Thyroid gland (tissue), 4 donors: ENCODE measurements around the gene FAM114A1.

Experiments
- CTCF ChIP-seq, 6 experiments: fragments of 200-600 bp in 3 of 6; fragments of 450-650 bp in 3 of 6; sonication (generic) in 3 of 6; IDR thresholded peaks; one replicate each; pipeline ENCODE4 v1.5.1; 2016 to 2019; ENCODE audit warnings: antibody characterized with exemption in 6 of 6, mild to moderate bottlenecking in 2 of 6, inconsistent platforms in 1 of 6, moderate library complexity in 1 of 6
- POLR2A ChIP-seq, 2 donors: fragments of 450-650 bp; IDR thresholded peaks; one replicate each; pipeline ENCODE4 v1.6.1; 2017; ENCODE audit warnings: antibody characterized with exemption in 2 of 2, mild to moderate bottlenecking in 2 of 2, moderate library complexity in 1 of 2

DNA sequence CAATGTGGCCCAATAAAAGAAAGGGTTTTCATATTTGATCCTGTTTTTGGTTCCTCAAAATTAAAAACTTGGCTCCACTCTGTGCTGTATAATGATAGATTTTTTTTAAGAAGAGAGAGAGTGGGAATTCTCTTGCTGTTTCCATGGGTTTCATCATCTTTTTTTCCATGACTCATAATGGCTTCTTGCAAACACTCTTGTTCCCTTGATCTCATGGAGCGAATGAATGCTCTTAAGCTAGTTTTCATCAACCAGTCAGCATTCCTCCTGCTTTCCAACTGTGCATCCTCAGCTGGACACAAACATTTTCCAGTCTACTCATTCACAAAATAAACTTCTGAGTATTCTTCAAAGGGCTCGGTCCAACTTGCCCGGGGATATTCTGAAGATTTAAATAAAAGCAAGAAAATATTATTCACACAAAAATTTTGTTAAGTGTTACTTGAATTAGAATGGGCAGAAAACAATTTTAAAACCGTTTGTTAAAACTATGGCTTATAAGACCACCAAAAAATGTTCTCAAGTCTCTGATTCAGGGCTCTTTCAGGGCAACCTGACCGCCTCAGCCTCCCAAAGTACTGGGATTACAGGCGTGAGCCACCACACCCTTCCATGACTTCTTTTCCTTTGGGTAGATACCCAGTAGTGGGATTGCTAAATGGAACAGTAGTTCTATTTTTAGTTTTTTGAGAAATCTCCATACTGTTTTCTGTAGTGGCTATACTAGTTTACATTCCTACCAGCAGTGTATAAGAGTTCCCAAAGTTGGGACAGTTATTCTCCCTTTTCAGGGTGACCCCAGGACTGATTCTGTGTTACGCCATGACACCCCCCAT, 99.9 kb downstream of the FAM114A1 start:
- TF ChIP-seq CTCF (IDR thresholded peaks at IDR 0.05) (no peak), POLR2A (IDR thresholded peaks at IDR 0.05) (no peak)
